Panc1 (cell line): ENCODE results near the gene AGTPBP1. TPM values are rescaled to one million over a fixed set of nuclear protein-coding genes. Genes with fewer than 3 reads are reported as not detected.

Source experiments
- ATAC-seq: fragments of 200-7000 bp; cut with Tn5 transposase; 2 replicates; pipeline ENCODE4 v1.9.1; 2020; ENCODE audit warnings: mild to moderate bottlenecking, moderate library complexity
- BruUV-seq: library from RNA; stranded (reverse); fragments of 400-500 nt; replicated peaks from 2 replicates; lab custom pipeline; 2021; lab: Mats Ljungman, UMichigan
- CTCF ChIA-PET: fragments of 300-600 bp; sonication (Branson Sonifier 250); formaldehyde crosslinking; loops from one replicate; lab custom pipeline; 2022; ENCODE audit warnings: antibody characterized with exemption; lab: Charles Lee
- POLR2A ChIA-PET: fragments of 300-600 bp; sonication (Branson Sonifier 250); formaldehyde crosslinking; loops from one replicate; lab custom pipeline; 2022; ENCODE audit warnings: antibody characterized with exemption; lab: Charles Lee
- DNase-seq: peaks from one replicate; pipeline ENCODE4 v3.0.0-alpha.2; 2010; ENCODE audit warnings: low read depth, low spot score
- H3K27ac ChIP-seq: 2 replicates; pipeline ENCODE4 v1.5.1; 2011; ENCODE audit warnings: mild to moderate bottlenecking, low read length, inconsistent platforms
- H3K27me3 ChIP-seq: fragments of 200-500 bp; sonication (Bioruptor generic); 2 replicates; pipeline ENCODE4 v1.6.0; 2014; ENCODE audit warnings: low read length, inconsistent platforms; ENCODE audit not compliant: control insufficient read depth, insufficient read depth
- H3K36me3 ChIP-seq: fragments of 200-500 bp; sonication (Bioruptor generic); 2 replicates; pipeline ENCODE4 v1.5.1; 2014; ENCODE audit warnings: inconsistent platforms, mild to moderate bottlenecking, low read length, moderate library complexity; ENCODE audit not compliant: control insufficient read depth, insufficient read depth
- H3K4me1 ChIP-seq: 2 replicates; pipeline ENCODE4 v1.5.1; 2011; ENCODE audit warnings: inconsistent platforms, mild to moderate bottlenecking, low read length, moderate library complexity; ENCODE audit not compliant: control insufficient read depth, insufficient read depth
- H3K4me3 ChIP-seq, 2 experiments: 2 replicates each; pipeline ENCODE4 v1.5.1; 2011 to 2012; ENCODE audit warnings: low read depth in 2 of 2, low read length in 2 of 2, mild to moderate bottlenecking in 2 of 2, inconsistent platforms in 1 of 2, moderate library complexity in 1 of 2
- H3K9me3 ChIP-seq: fragments of 200-500 bp; sonication (Bioruptor generic); 2 replicates; pipeline ENCODE4 v1.5.1; 2014; ENCODE audit warnings: low read depth, mild to moderate bottlenecking, inconsistent platforms, low read length, moderate library complexity; ENCODE audit not compliant: control insufficient read depth, insufficient read depth
- CTCF ChIP-seq: fragments of 450-650 bp; IDR thresholded peaks from 2 replicates; pipeline ENCODE4 v1.5.1; 2017; ENCODE audit warnings: mild to moderate bottlenecking
- POLR2AphosphoS5 ChIP-seq: IDR thresholded peaks from 2 replicates; pipeline ENCODE4 v1.6.1; 2012; ENCODE audit warnings: mild to moderate bottlenecking, low read depth, low read length, moderate library complexity
- REST ChIP-seq, 2 experiments: IDR thresholded peaks; 2 replicates each; pipeline ENCODE4 v1.6.1; 2011 to 2012; ENCODE audit warnings: low read depth in 2 of 2, control low read depth in 1 of 2, low read length in 1 of 2, mild to moderate bottlenecking in 1 of 2, moderate library complexity in 1 of 2; ENCODE audit not compliant: insufficient read depth in 1 of 2
- SIN3A ChIP-seq: IDR thresholded peaks from 2 replicates; pipeline ENCODE4 v1.6.1; 2012; ENCODE audit warnings: low read depth, mild to moderate bottlenecking, low read length, moderate library complexity, borderline replicate concordance; ENCODE audit not compliant: insufficient read depth
- TCF7L2 ChIP-seq: IDR thresholded peaks from 2 replicates; pipeline ENCODE4 v1.6.1; 2011; ENCODE audit warnings: mild to moderate bottlenecking, low read depth, low read length, inconsistent platforms
- in situ Hi-C: cut with HindIII; loops from 2 replicates; pipeline ENCODE4 v1.10.0; 2016; ENCODE audit warnings: low sequenced_read_pairs, low pct_unique_long_range_greater_than_20kb
- intact Hi-C: fragments of 100-400 bp; cut with micrococcal nuclease; formaldehyde crosslinking; loops from one replicate; pipeline ENCODE4 v1.10.0; 2022; ENCODE audit not compliant: unreplicated experiment
- total RNA-seq: library from RNA; stranded (reverse); gene quantifications from one replicate; pipeline ENCODE4 v1.2.1, GENCODE V29; 2021; ENCODE audit not compliant: unreplicated experiment

AGTPBP1 gene
- total RNA-seq, 1 experiment from 2014 or later: 11.6 TPM

- H3K27ac ChIP-seq: no peak overlapping the region
- H3K4me3 ChIP-seq: no peak overlapping the region
- no peaks in the 10 kb centered on the region for H3K27me3 ChIP-seq
- intact Hi-C loops (no loop called here), in situ Hi-C loops (no loop called here)
- BruUV-seq: no TSS peak
- H3K9me3 ChIP-seq: no peaks in the 10 kb centered on the region
- TF ChIP-seq TCF7L2 (no peak), POLR2AphosphoS5 (no peak), REST (IDR thresholded peaks at IDR 0.05; ENCODE audit: insufficient read depth in 1 of 2, low read depth in 2 of 2, low read length in 1 of 2) (no peak), SIN3A (no peak), CTCF (no peak)
- POLR2A ChIA-PET: no interaction called here
- DNase-seq (no peak), ATAC-seq (no peak)
- CTCF ChIA-PET: no interaction called here
- no peaks in the 10 kb centered on the region for H3K36me3 ChIP-seq
- peaks cover 10% of the 10 kb centered on the region for H3K4me1 ChIP-seq
These were observed 2.7 kb upstream of the AGTPBP1 start for GRCh38 chr9:85744480-85744879.

- intact Hi-C loops: no loop called here
These were observed 1.7 kb upstream of the AGTPBP1 start for GRCh38 chr9:85743275-85744128.

More at GRCh38 chr9:85743275-85744128, 1.7 kb upstream of the AGTPBP1 start:
- H3K4me3 ChIP-seq: peak overlapping the region in 1 of 2 experiments; percentile 40; a peak in 2 of 4 replicates
- CTCF ChIA-PET: no interaction called here
- no peaks in the 10 kb centered on the region for H3K27me3 ChIP-seq
- POLR2A ChIA-PET: no interaction called here
- no TSS peak for BruUV-seq
- no peak for ATAC-seq
- peaks cover 10% of the 10 kb centered on the region for H3K4me1 ChIP-seq
- H3K9me3 ChIP-seq: no peaks in the 10 kb centered on the region
- TF ChIP-seq REST (IDR thresholded peaks at IDR 0.05; ENCODE audit: insufficient read depth in 1 of 2, low read depth in 2 of 2, low read length in 1 of 2) (no peak), SIN3A (no peak), POLR2AphosphoS5 (no peak), TCF7L2 (no peak; the same call in 1 of the 2 replicates), CTCF (no peak)
- no peaks in the 10 kb centered on the region for H3K36me3 ChIP-seq
- DNase-seq: peak; percentile 60
- no peak overlapping the region for H3K27ac ChIP-seq
- in situ Hi-C loops: no loop called here
